Measurements from ENCODE around the gene ANGEL1.
A peak's percentile ranks its signal among the peaks of the same experiment; 100 is the strongest.

ANGEL1 gene

GRCh38 chr14:76770521-76771436 lies 41.9 kb downstream of the ANGEL1 start:
- DNase-seq (ENCODE audit: low read depth), result no peak
- no peak overlapping the region for H3K4me3 ChIP-seq (ENCODE audit: low read length)
- no peak for TF ChIP-seq CTCF (conservative IDR thresholded peaks at IDR 0.05; ENCODE audit: low read depth, low read length)

- TF ChIP-seq CTCF (conservative IDR thresholded peaks at IDR 0.05; ENCODE audit: low read depth, low read length), result no peak
- no peak overlapping the region for H3K4me3 ChIP-seq (ENCODE audit: low read length)
- DNase-seq (ENCODE audit: low read depth), result no peak
Measured at GRCh38 chr14:76769636-76770292, 42.9 kb downstream of the ANGEL1 start.

- no peak overlapping the region for H3K4me3 ChIP-seq (ENCODE audit: low read length)
- DNase-seq (ENCODE audit: low read depth), result no peak
- TF ChIP-seq CTCF (conservative IDR thresholded peaks at IDR 0.05; ENCODE audit: low read depth, low read length), result no peak
Measured at GRCh38 chr14:76768671-76769500, 43.8 kb downstream of the ANGEL1 start.

DNA sequence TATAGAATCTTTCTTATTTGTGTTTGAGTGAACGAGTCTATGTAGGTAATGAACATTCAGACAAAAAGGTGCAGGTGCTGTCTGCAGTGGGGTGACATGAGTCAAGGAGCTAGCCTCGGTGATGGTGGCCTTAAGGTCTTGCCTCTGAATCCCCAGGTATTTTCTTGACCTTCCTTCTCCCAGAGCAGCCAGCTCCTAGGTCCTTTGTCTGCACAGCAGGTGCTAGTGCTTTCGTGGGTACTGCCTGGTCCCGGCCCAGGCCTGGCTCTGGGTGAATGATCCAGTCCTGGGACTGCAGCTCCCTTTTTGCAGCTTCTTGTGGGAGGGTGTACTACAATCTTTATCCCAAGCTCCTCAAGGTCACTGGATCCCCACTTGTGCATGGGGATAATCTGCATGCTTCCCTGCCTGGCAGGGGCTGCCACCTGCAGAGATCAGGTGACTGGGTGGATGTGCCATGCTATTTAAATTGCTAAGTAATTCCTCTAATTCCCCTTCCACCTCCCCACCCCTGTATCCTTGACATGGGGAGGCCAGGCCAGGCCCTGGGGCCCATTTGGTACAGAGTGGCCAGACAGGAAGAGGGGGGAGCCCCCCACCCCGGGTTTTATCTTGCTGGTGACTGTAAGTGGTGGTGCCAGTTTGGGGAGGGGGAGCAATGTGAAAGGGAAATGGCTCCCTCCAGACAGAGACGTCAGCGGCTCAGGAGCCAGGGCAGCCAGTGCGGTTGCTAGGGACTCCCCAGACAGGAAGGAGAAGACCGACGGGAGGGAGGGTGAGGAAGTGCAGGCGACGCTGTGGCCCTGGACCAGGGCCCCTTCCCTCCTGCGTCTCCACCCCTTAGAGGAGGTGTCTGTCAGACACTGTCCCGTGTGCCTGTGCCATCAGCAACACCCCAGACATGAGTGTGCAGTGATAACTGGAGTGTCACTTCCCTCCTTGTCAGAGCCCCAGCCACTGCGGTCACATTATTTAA lies 44.7 kb downstream of the ANGEL1 start:
- no peak for TF ChIP-seq CTCF (conservative IDR thresholded peaks at IDR 0.05; ENCODE audit: low read depth, low read length)
- no peak overlapping the region for H3K4me3 ChIP-seq (ENCODE audit: low read length)
- peak; percentile 21 for DNase-seq (ENCODE audit: low read depth)

- no peak for TF ChIP-seq CTCF (conservative IDR thresholded peaks at IDR 0.05; ENCODE audit: low read depth, low read length)
- DNase-seq (ENCODE audit: low read depth), result no peak
- no peak overlapping the region for H3K4me3 ChIP-seq (ENCODE audit: low read length)
Measured at GRCh38 chr14:76765461-76765931, 47.2 kb downstream of the ANGEL1 start.
